ENCODE data around the gene ARSJ.

DNA sequence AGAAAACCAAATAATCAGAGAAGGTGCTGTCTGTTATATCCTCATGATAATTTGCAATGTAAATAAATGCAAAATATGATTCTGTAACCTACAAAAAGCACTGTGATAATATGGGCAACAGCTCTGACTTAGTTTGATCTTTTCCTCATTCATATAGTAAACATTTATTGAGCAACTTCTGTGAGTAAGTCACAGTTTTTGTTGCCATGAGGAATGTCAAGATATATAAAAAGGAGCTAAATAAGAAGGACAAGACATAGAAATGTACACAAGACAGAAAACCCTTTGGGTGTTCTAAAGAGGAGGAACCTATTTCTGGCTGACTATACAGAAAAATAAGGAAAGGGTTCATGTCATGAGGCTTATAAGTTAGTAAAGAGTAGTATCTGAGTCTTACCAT lies 44.3 kb downstream of the ARSJ start:
- TF ChIP-seq KDM5A (IDR thresholded peaks at IDR 0.05; ENCODE audit: low read length) (no peak), RXRA (IDR thresholded peaks at IDR 0.05; ENCODE audit: insufficient read depth, low read depth, low read length) (no peak), SIN3A (conservative IDR thresholded peaks at IDR 0.05 in 1 of 2, IDR thresholded peaks at IDR 0.05 in 1 of 2; ENCODE audit: low read depth in 1 of 2, low read length in 2 of 2) (no peak), EZH2 (IDR thresholded peaks at IDR 0.05; ENCODE audit: low read depth, low read length, severe bottlenecking) (no peak), BACH1 (IDR thresholded peaks at IDR 0.05; ENCODE audit: low read length) (no peak), TAF1 (IDR thresholded peaks at IDR 0.05; ENCODE audit: low read depth, low read length) (no peak), YY1 (IDR thresholded peaks at IDR 0.05; ENCODE audit: low read depth, low read length) (no peak), CEBPB (IDR thresholded peaks at IDR 0.05; ENCODE audit: low read depth, low read length) (no peak), JUND (IDR thresholded peaks at IDR 0.05; ENCODE audit: low read length) (no peak), BCL11A (IDR thresholded peaks at IDR 0.05; ENCODE audit: low read depth in 2 of 2, low read length in 2 of 2) (no peak), RFX5 (IDR thresholded peaks at IDR 0.05; ENCODE audit: borderline replicate concordance, low read depth, low read length) (no peak), SIRT6 (IDR thresholded peaks at IDR 0.05; ENCODE audit: low read length) (no peak)
- TF ChIP-seq, protein P1, sequence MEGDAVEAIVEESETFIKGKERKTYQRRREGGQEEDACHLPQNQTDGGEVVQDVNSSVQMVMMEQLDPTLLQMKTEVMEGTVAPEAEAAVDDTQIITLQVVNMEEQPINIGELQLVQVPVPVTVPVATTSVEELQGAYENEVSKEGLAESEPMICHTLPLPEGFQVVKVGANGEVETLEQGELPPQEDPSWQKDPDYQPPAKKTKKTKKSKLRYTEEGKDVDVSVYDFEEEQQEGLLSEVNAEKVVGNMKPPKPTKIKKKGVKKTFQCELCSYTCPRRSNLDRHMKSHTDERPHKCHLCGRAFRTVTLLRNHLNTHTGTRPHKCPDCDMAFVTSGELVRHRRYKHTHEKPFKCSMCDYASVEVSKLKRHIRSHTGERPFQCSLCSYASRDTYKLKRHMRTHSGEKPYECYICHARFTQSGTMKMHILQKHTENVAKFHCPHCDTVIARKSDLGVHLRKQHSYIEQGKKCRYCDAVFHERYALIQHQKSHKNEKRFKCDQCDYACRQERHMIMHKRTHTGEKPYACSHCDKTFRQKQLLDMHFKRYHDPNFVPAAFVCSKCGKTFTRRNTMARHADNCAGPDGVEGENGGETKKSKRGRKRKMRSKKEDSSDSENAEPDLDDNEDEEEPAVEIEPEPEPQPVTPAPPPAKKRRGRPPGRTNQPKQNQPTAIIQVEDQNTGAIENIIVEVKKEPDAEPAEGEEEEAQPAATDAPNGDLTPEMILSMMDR (IDR thresholded peaks at IDR 0.05; ENCODE audit: control extremely low read depth in 1 of 3, insufficient read depth in 1 of 3, low read depth in 1 of 3, low read length in 3 of 3): no peak
- TF ChIP-seq, protein P2, sequence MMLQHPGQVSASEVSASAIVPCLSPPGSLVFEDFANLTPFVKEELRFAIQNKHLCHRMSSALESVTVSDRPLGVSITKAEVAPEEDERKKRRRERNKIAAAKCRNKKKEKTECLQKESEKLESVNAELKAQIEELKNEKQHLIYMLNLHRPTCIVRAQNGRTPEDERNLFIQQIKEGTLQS (IDR thresholded peaks at IDR 0.05; ENCODE audit: insufficient read depth, low read depth, low read length): no peak

Data from H1 (cell line).